LNCAP (cell line): ENCODE data around the gene ACD.

Experiments used
- CTCF ChIP-seq: fragments of 450-650 bp; IDR thresholded peaks from 2 replicates; pipeline ENCODE4 v1.5.1; 2017; ENCODE audit warnings: mild to moderate bottlenecking

ACD gene

GRCh38 chr16:67647681-67648080, 12.4 kb downstream of the ACD start:
- TF ChIP-seq CTCF = no peak

- no peak for TF ChIP-seq CTCF
Observed at GRCh38 chr16:67647111-67647651, 12.9 kb downstream of the ACD start.

- no peak for TF ChIP-seq CTCF
Observed at GRCh38 chr16:67645397-67646121, 14.5 kb downstream of the ACD start.

- TF ChIP-seq CTCF = no peak
Observed at GRCh38 chr16:67644038-67644437, 16.0 kb downstream of the ACD start.

GRCh38 chr16:67641779-67642708, 18.0 kb downstream of the ACD start:
- no peak for TF ChIP-seq CTCF

GRCh38 chr16:67637625-67638024, 22.4 kb downstream of the ACD start:
- TF ChIP-seq CTCF = no peak

GRCh38 chr16:67636713-67637112, 23.3 kb downstream of the ACD start:
- no peak for TF ChIP-seq CTCF
